GM23338 (cell line): Measurements from ENCODE around the gene CRELD1.

Source experiments
- CREB1 ChIP-seq: fragments of 250-450 bp; sonication (Bioruptor Pico); IDR thresholded peaks from 2 replicates; pipeline ENCODE4 v1.5.0; 2020; ENCODE audit warnings: low read depth, mild to moderate bottlenecking, moderate library complexity
- EZH2 ChIP-seq: fragments of 200-600 bp; sonication (generic); IDR thresholded peaks from one replicate; pipeline ENCODE4 v1.8.0; 2017; ENCODE audit warnings: antibody characterized with exemption, mild to moderate bottlenecking, low read depth; ENCODE audit not compliant: unreplicated experiment
- POLR2AphosphoS5 ChIP-seq: IDR thresholded peaks from 2 replicates; pipeline ENCODE4 v1.6.1; 2016; ENCODE audit warnings: antibody characterized with exemption, low read depth
- TF ChIP-seq, protein P1 (sequence below), 2 experiments: fragments of 200-600 bp in 1 of 2; sonication (generic) in 1 of 2; conservative IDR thresholded peaks; 2 replicates each; pipeline versions ENCODE4 v1.5.1 to v1.6.1; 2016 to 2017; ENCODE audit warnings: antibody characterized with exemption in 2 of 2, low read depth in 2 of 2, mild to moderate bottlenecking in 2 of 2, moderate library complexity in 1 of 2

DNA sequence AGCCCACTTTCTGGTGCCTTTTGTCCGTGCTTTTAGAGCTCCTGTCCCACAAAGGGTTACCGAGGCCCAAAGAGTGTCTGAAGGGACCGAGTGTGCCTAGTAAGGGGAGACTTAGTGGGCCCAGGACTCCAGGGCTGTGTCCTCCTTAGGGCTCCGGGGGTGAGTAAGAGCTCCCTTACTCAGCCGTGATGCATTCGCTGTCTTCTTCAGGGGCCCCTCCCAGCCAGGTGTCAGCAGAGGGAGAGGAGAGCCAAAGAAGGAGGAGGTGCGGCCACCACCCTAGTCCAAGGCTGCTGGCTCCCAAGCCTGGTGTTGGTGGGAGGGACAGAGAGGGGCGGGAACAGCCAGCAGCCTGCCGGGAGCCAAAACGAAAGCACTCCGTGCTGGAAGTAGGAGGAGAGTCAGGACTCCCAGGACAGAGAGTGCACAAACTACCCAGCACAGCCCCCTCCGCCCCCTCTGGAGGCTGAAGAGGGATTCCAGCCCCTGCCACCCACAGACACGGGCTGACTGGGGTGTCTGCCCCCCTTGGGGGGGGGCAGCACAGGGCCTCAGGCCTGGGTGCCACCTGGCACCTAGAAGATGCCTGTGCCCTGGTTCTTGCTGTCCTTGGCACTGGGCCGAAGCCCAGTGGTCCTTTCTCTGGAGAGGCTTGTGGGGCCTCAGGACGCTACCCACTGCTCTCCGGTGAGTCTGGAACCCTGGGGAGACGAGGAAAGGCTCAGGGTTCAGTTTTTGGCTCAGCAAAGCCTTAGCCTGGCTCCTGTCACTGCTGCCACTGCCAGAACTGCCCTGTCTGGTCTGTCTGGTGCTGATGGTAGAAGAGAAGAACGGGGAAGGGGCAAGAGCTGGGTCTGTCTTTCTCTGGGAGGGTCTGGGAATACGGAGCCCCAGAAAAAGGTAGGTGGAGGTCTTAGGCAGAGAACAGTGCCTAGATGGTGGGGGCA lies 16.6 kb upstream of the CRELD1 start, which contains the start of gene IL17RC:
- peak; percentile 60 for TF ChIP-seq POLR2AphosphoS5
- TF ChIP-seq, protein P1, sequence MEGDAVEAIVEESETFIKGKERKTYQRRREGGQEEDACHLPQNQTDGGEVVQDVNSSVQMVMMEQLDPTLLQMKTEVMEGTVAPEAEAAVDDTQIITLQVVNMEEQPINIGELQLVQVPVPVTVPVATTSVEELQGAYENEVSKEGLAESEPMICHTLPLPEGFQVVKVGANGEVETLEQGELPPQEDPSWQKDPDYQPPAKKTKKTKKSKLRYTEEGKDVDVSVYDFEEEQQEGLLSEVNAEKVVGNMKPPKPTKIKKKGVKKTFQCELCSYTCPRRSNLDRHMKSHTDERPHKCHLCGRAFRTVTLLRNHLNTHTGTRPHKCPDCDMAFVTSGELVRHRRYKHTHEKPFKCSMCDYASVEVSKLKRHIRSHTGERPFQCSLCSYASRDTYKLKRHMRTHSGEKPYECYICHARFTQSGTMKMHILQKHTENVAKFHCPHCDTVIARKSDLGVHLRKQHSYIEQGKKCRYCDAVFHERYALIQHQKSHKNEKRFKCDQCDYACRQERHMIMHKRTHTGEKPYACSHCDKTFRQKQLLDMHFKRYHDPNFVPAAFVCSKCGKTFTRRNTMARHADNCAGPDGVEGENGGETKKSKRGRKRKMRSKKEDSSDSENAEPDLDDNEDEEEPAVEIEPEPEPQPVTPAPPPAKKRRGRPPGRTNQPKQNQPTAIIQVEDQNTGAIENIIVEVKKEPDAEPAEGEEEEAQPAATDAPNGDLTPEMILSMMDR (conservative IDR thresholded peaks at IDR 0.05; ENCODE audit: low read depth in 2 of 2) = 0 out of 4 replicates have a peak, but pooled peaks of 1 of the 2 experiments have one; percentile 9
- no peak for TF ChIP-seq EZH2
- no peak for TF ChIP-seq CREB1
